Activated CD8-positive, alpha-beta memory T cell treated with anti-CD3 and anti-CD28 coated beads for 24 hours (primary cell): Measurements from ENCODE around the gene KCNA10.
"Not testable (repeated sequence)": the region's sequence is repeated elsewhere in the genome, so short reads cannot be mapped to it uniquely, and the experiment has no call there.

Experiments used
- DNase-seq: peaks from one replicate; pipeline ENCODE4 v3.0.0-alpha.2; 2020

KCNA10 gene

GRCh38 chr1:110533230-110533629 lies 14.3 kb upstream of the KCNA10 start:
- DNase-seq: no peak

GRCh38 chr1:110529011-110529410 lies 10.0 kb upstream of the KCNA10 start:
- no peak for DNase-seq

- DNase-seq: no peak
Measured at GRCh38 chr1:110526201-110526780, 7.3 kb upstream of the KCNA10 start.

- DNase-seq: no peak
Measured at GRCh38 chr1:110525249-110525595, 6.2 kb upstream of the KCNA10 start.

- peak; percentile 75 for DNase-seq
Measured at GRCh38 chr1:110524311-110525248, 5.6 kb upstream of the KCNA10 start.

- DNase-seq: no peak
Measured at GRCh38 chr1:110523011-110523410, 4.0 kb upstream of the KCNA10 start.

GRCh38 chr1:110522560-110522959 lies 3.6 kb upstream of the KCNA10 start:
- DNase-seq: no peak

GRCh38 chr1:110520827-110521226 lies 1.9 kb upstream of the KCNA10 start:
- DNase-seq: no peak

GRCh38 chr1:110515891-110516290 lies 3.1 kb downstream of the KCNA10 start:
- no peak for DNase-seq

GRCh38 chr1:110515041-110515440 lies 3.9 kb downstream of the KCNA10 start:
- no peak for DNase-seq

- no peak for DNase-seq
Measured at GRCh38 chr1:110513511-110513910, 5.5 kb downstream of the KCNA10 start.

GRCh38 chr1:110511436-110511835 lies 7.5 kb downstream of the KCNA10 start:
- DNase-seq: no peak

GRCh38 chr1:110510921-110511320 lies 8.1 kb downstream of the KCNA10 start:
- DNase-seq: not testable (repeated sequence)

GRCh38 chr1:110509655-110510054 lies 9.3 kb downstream of the KCNA10 start:
- DNase-seq: no peak

GRCh38 chr1:110508028-110508940 lies 10.7 kb downstream of the KCNA10 start:
- DNase-seq: no peak

- DNase-seq: no peak
Measured at GRCh38 chr1:110506541-110506940, 12.4 kb downstream of the KCNA10 start.

- DNase-seq: no peak
Measured at GRCh38 chr1:110505596-110505995, 13.4 kb downstream of the KCNA10 start.

- no peak for DNase-seq
Measured at GRCh38 chr1:110504226-110504625, 14.7 kb downstream of the KCNA10 start.

- no peak for DNase-seq
Measured at GRCh38 chr1:110503471-110503870, 15.5 kb downstream of the KCNA10 start.

GRCh38 chr1:110502402-110503151 lies 16.4 kb downstream of the KCNA10 start:
- no peak for DNase-seq

- no peak for DNase-seq
Measured at GRCh38 chr1:110501488-110502132, 17.4 kb downstream of the KCNA10 start.

GRCh38 chr1:110498270-110498669 lies 20.7 kb downstream of the KCNA10 start:
- no peak for DNase-seq
